ENCODE measurements around the gene NUP210L.

- no peak for TF ChIP-seq EZH2 (IDR thresholded peaks at IDR 0.05; ENCODE audit: low read depth, unreplicated experiment)
- peak; percentile 16; the same call in 1 of the 2 replicates for TF ChIP-seq POLR2AphosphoS5 (IDR thresholded peaks at IDR 0.05; ENCODE audit: low read depth)
- TF ChIP-seq CTCF (conservative IDR thresholded peaks at IDR 0.05; ENCODE audit: low read depth in 2 of 2) = no peak
- TF ChIP-seq REST (IDR thresholded peaks at IDR 0.05; ENCODE audit: unreplicated experiment) = no peak
- TF ChIP-seq JUNB (IDR thresholded peaks at IDR 0.05; ENCODE audit: unreplicated experiment) = no peak
- TF ChIP-seq EZH2phosphoT487 (IDR thresholded peaks at IDR 0.05; ENCODE audit: unreplicated experiment) = no peak
- TF ChIP-seq CREB1 (CRISPR knock-in tag; IDR thresholded peaks at IDR 0.05; ENCODE audit: low read depth) = 0 out of 2 replicates have a peak, but pooled peaks have one; percentile 13
- TF ChIP-seq NANOG (IDR thresholded peaks at IDR 0.05; ENCODE audit: borderline replicate concordance) = no peak
- TF ChIP-seq STAT1 (IDR thresholded peaks at IDR 0.05; ENCODE audit: unreplicated experiment) = no peak
Observed at GRCh38 chr1:153963850-153964331, 191.0 kb downstream of the NUP210L start.
